ENCODE results near the gene ZNF324B.
"Not testable (repeated sequence)": the region's sequence is repeated elsewhere in the genome, so short reads cannot be mapped to it uniquely, and the experiment has no call there.

ZNF324B gene

DNA sequence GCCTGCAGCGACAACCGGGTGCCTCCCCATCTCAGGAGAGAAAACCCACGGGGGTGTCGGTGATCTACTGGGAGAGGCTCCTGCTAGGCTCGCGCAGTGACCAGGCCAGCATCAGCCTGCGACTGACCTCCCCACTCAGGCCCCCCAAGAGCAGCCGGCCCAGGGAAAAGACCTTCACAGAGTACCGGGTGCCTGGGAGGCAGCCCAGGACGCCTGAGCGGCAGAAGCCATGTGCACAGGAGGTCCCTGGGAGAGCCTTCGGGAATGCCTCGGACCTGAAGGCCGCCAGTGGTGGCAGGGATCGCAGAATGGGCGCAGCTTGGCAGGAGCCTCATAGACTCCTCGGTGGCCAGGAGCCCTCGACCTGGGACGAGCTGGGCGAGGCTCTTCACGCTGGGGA, 3.9 kb downstream of the ZNF324B start:
- no peak for DNase-seq

DNA sequence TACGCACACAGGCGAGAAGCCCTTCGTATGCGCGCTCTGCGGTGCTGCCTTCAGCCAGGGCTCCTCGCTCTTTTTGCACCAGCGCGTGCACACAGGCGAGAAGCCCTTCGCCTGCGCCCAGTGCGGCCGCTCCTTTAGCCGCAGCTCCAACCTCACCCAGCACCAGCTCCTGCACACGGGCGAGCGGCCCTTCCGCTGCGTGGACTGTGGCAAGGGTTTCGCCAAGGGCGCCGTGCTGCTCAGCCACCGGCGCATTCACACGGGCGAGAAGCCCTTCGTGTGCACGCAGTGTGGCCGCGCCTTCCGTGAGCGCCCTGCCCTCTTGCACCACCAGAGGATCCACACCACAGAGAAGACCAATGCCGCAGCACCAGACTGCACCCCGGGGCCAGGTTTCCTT, 4.7 kb downstream of the ZNF324B start:
- DNase-seq, result no peak

DNA sequence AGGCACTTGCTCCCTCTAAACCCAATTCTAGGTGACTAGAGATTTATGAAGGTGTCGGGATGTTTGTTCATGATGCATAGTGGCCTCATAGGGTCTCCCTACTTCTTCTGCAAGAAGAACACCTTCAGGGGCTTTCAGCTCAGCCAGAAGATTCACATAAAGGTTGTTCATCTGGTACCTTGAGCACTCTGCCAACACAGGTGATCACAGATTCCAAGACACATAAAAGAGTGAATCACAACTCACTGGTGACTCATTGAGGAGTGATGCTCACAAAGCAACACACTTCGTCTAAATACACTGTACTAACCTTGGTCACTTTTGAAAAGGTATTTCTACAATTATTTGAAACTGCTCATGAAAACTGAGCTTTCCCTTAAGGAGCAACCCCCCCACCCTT, 8.6 kb downstream of the ZNF324B start:
- DNase-seq, result no peak

DNA sequence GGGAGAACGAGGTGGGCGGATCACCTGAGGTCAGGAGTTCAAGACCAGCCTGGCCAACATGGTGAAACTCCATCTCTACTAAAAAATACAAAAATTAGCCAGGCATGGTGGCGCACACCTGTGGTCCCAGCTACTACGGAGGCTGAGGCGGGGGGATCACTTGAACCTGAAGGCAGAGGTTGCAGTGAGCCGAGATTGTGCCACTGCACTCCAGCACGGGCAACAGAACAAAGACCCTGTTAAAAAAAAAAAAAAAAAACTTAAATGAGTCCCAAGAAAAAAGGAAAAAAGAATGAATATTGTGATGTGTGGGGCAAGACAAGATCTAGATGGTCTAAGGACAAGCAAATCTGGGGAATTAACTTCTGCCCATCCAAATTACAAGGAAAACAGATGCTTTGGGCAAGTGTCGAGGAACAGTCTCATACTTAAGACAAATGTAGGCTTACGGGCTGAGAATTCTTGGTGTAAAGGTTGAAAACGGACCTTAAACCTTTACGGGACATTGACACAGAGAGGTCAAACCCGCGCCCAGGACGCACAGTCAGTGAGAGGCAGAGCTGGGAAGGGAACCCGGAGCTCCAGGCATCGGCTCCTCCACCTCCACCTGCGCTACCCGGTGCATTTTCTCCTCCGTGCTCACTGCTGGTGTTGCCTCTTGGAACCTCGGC, 14.8 kb downstream of the ZNF324B start:
- no peak for DNase-seq

DNA sequence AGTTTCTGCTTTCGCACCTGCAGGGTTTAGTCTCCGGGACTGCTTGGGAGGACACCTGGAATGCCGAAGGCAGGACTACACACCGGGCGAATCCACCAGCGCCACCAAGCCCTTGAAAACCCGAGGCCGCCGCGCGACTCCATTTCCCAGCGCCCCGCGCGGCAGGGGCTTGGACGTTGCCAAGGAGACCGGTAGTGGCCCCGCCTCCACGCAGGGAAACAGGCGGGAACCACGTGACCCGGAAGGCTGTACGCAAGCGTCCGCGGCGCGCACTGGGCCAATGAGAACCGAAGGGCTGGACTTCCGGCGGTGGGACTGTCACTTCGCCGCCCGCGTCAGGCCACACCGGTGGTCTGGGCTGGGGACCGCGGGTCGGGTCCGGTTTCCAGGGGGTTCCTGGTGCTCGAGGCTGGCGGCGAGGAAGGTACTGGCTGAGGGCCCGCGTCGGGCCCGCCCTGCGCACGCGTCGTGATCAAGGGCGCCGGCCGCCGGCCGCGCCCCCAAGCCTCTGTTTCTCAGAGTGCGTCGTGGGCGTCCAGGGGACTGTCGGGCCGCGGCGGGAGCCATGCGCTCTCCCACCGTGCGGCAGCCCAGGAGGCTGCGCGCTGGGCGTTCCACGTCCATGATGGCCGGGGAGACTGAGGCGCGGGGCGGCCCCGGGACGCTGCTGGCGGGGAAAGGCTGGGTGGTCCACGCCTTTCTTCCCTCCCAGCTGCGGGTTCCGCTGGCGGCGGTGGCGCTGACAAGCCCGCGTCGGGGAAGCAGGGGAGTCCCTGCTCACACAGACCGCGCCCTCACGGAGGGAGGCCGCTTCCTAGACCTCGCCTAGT, 15.6 kb downstream of the ZNF324B start, which contains the start of gene ZNF324:
Gene ZNF324, plus strand, starts transcription at position 321 of the 830 bp plus-strand sequence. CDS start 2,106 bp downstream, outside the sequence.
- DNase-seq, result peak; percentile 96 to 97

DNA sequence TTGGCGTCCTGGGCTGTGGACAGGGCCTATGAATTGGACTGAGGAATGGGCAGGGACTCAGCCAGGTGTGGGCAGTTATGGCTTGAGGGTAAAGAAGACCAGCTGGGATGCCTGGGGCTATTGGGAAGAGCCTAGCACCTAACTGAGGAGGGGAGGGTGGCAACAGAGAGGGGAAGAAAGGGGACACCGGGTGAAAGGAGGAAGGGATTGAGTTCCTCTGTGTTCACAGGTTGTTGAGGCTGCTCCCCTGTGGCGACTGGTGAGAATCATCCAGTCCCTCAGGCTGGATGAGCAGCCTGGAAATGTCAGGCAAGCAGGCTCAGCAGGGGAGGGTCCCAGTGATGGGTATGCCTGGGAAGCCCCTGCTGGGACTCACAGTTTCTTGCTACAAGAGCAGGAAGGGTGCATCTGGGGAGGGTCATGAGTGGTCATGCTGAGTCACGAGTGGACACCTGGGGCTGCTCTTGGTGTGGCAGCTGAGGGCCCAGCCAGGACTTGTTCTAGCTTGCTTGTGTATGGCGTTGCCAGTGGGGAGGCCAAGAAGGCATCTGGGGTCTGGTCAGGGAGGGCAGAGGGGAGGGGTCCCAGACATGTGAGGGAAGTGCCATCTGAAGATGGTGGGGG, 16.9 kb downstream of the ZNF324B start:
- no peak for DNase-seq

DNA sequence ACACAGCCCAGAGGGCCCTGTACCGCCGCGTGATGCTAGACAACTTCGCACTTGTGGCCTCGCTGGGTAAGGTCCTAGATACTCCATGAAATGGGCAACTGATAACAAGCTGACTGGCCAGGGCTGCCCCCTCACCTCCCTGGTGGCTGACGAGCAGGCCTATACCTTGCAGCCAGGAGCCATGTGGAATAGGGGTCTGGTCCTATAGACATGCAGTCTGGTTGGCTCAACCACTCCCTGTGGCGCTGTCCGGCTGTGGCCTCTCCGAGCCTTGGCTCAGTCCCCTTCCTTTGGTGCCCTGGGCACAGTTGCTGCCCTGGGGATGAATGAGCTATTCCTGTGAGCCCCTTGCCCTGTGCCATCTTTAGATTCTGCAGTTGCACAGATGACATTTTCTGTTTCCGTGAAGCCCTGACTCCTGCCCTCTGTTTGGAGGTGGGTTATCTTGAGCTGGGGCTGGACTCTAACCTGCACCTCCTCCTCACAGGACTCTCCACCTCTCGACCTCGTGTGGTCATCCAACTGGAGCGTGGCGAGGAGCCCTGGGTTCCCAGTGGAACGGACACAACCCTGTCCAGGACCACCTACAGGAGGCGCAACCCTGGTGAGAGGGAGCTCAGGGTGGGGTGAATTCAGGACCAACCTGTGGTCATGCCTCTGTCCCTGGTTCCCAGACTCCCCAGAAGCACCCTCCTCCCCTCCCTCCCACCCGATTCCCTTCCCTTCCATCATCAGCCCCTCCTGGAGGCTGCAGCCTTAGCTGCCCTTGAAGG, 18.0 kb downstream of the ZNF324B start:
- no peak for DNase-seq

DNA sequence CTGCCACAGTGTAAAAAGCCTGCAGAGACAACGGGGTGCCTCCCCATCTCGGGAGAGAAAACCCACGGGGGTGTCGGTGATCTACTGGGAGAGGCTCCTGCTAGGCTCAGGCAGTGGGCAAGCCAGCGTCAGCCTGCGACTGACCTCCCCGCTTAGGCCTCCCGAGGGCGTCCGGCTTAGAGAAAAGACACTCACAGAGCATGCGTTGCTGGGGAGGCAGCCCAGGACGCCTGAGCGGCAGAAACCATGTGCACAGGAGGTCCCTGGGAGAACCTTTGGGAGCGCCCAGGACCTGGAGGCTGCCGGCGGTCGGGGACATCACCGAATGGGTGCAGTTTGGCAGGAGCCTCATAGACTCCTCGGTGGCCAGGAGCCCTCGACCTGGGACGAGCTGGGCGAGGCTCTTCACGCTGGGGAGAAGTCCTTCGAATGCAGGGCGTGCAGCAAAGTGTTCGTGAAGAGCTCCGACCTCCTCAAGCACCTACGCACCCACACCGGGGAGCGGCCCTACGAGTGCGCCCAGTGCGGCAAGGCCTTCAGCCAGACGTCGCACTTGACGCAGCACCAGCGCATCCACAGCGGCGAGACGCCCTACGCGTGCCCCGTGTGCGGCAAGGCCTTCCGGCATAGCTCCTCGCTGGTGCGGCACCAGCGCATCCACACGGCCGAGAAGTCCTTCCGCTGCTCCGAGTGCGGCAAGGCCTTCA, 19.6 kb downstream of the ZNF324B start:
- DNase-seq, result not testable (repeated sequence)

DNA sequence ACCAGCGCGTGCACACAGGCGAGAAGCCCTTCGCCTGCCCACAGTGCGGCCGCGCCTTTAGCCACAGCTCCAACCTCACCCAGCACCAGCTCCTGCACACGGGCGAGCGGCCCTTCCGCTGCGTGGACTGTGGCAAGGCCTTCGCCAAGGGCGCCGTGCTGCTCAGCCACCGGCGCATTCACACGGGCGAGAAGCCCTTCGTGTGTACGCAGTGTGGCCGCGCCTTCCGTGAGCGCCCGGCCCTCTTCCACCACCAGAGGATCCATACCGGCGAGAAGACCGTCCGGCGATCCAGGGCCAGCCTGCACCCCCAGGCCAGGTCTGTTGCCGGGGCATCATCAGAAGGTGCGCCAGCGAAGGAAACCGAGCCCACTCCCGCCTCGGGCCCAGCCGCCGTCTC, 20.3 kb downstream of the ZNF324B start:
- DNase-seq, result no peak

DNA sequence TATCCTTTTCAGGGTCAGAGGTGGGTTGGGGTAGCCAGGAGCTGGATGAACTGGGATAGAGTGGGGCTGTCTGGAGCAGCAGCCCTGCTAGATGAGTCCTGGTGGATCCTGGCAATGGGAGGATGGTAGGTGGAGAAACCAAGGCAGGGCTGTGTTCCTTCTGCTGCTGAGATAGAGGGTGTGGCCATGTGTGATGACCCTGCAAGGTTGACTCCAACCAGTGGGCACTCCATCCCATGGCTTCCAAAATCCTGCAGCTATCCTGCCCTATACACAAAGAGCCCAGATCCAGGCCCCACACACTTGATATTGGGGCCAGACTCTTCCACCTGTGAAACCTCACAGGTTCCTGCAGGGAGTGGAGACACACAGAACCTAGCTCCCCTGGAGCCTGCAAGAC, 22.4 kb downstream of the ZNF324B start:
- no peak for DNase-seq

DNA sequence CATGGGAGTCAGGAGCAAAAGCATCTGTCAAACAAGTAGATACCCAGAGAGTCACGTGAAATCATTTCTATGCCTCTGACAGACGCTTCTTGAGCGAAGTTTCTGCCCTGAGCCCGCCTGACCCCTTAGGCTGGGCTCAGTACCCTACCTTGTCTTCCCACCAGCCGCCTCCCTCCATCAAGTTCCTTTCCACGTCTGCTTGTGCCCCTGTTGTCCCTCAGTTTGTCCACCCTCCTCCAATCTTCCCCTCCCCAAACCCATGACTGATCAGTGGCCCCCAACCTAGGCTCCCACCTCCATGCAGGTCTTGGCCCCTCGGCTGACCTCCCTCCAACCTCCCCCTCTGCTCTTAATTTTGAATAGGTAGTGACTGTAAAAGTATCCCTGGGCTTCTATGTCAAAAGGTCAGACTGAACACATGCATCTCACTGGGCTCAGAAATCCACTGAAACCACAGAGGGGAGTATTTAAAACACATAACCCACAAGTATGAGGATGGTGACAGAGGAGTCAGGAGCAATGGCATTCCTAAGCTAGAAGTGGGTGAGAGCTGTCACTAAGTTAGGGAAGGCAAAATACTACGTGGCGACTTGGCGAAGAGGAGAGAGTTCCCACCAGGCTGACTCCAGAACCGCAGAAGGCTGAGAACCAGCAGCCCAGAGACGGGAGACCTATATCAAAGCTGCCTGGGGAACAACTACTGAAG, 23.0 kb downstream of the ZNF324B start:
- DNase-seq, result no peak

DNA sequence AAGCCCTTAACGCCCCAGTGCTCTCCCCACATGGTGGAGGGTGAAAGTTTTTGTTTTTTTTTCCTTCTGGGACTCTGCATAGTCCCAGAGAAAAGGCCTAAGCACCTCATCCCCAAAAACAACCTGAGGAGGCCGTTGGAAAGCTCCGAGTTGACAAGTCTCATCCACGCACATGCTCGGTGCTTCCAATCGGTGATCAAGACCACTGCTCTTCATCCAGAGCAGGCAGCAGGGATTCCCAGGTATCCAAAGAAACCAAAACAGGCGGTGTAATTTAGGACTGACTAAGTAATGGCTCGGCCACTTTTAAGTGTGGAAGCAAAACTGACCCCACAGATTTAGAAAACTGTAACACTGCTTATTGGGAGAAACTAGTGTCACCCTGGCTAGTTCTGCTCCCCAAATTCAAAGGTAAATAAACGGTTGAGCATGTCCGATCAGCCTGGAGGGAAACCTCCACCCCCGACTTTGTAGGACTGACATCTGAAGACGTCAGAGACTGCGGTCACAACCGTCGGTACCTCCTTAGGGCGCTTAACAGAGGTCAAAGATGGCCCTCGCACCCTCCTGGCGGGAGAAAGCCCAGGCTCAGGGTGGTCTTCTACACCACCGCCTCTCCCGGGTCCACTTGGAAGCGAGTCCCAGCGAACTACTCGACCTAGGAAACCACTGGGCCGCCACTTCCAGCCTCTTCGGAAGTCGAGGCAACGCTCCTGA, 23.7 kb downstream of the ZNF324B start:
- DNase-seq, result no peak

DNA sequence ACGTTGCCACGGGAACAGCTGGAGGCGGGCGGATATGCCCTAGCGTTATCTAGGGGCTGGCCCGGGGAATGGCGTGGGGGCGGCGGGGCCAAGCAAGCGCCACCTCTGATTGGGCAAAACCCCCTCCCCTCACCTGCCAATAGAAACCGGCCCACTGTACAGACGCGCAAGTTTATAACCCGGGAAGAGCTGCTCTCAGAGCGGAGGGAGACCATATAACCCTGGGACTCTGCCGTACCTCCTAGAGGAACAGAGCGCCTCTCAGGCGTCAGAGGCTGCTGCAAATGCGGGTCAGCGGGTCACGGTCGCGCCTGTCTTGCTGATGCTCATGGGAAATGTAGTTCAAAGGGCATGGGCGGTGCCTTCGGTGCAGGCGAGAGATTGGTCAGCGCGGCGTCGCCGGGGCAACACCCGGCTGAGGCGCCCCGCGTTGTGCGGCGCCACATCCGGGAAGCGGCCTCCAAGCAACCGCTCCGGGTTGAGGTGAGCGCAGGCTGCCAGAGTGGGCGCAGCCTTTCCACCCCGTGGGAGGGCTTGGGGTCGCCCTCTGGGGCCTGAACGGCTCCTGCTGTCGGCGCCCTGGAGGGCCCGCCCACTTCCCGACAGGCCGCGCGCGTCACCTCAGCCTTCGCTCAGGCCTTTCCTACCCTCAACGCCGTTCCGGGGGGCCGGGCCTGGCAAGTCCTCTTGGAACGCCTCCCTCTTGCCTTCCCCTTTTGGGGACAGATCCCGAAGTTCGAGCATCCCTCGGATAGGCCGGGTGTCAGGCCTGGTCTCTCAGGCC, 24.5 kb downstream of the ZNF324B start, which contains the start of gene ZNF446:
Gene ZNF446, plus strand, starts transcription at position 639 of the 784 bp plus-strand sequence. CDS start 867 bp downstream, outside the sequence.
- DNase-seq, result peak; percentile 92 to 93

DNA sequence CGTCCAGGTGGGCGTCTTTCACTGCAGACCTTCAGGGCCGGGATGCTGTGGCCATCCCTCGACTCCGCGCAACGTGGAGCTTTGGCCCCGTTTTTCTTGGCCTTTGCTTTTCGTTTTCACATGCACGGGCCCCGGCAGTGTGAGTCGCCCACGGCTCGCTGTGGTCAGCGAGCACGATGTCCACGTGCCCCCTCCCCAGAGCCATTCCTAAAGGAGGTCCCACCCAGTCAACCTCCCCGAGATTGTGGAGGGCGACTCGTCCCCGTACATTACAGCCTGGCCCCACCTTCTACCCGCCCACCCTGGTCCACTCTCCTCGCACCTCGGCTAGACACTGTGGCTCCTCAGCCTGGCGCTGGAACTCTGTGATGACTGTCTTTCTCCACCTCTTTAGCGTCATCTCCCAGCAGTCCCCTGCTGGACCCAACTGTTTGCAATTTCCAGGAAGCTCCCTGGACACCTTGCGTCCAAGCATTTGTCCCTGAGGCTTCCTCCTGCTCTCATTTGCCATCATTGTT, 25.1 kb downstream of the ZNF324B start:
- no peak for DNase-seq

DNA sequence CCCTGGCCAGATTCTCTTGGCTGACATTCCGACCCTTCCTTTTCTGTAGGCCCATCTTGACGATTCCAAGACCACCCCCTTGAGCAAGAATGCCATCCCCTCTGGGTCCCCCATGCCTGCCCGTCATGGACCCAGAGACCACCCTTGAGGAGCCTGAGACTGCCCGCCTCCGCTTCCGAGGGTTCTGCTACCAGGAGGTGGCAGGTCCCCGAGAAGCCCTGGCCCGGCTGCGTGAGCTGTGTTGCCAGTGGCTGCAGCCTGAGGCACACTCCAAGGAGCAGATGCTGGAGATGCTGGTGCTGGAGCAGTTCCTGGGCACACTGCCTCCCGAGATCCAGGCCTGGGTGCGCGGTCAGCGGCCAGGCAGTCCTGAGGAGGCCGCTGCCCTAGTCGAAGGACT, 25.7 kb downstream of the ZNF324B start:
- no peak for DNase-seq

DNA sequence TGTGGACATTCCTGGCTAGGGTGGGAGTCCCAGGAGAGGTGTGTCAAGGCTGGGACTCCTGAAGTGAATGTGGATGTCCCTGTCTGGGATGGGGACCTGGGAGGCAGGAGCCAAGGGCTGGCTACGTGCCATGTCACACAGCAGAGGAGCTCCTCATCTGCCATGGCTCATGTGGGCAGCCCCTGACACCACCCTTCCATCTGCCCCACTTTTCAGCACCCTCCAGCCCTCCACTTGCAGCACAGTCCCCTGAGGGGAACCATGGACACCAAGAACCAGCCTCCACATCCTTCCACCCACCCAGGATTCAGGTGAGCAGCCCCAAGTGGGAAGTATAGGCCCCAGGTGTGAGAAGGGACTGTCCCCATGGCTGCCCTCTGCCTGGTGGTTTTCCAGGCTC, 26.4 kb downstream of the ZNF324B start:
- no peak for DNase-seq

DNA sequence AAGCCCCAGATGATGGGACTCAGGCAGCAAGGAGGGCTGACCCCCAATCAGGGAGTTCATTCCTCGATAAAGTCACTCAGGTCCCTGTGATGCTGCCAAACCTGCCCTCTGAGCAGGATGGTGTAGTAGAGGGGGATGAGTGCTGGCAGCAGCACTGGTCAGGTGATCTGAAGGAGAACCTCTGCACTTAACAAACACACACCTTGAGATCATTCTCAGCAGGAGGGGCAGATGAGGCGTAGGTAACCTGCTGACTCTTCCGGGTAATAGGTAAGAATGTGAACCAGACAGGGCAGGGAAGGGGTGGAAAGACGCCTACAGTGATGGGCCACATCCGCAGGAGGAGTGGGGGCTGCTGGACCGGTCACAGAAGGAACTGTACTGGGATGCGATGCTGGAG, 27.9 kb downstream of the ZNF324B start:
- DNase-seq, result no peak

DNA sequence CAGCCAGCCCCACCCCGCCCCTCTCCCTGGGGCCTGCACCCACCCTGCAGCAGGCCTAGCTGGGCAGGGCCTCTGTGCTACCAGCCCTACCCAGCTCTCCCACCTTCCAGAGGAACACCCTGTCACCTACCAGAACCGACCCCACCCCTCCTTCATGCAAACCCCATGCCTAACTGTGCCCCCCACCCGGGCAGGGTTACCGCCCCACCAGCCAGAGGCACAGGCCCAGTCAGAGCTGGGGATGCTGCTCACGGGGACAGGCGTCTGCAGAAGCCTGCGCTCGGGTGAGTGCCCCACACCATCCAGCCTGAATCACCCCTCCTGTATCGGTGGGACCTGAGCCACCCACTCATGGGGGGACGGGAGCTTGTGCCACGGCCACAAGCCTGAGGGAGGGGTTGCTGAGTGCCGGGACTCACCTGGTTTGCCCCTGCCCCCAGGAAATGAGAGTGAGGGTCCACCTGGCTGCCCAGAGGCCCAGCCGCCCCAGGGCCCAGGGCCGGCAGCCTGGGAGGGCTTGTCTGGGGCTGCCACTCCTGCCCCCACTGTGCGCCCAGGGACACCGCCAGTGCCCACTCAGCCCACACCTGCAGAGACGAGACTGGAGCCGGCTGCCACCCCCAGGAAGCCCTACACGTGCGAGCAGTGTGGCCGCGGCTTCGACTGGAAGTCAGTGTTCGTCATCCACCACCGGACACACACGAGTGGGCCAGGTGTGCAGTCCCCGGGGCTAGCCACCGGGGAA, 28.5 kb downstream of the ZNF324B start:
- DNase-seq, result no peak

DNA sequence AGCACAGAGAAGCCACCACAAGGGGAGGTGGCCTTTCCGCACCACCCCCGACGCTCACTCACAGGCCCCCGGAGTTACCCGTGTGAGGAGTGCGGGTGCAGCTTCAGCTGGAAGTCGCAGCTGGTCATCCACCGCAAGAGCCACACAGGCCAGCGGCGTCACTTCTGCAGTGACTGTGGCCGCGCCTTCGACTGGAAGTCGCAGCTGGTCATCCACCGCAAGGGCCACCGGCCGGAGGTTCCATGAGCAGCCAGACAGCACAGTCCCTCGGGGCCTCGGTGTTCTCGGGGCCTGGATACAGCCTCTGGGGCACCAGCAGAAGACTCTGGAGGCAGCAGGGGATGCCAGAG, 29.0 kb downstream of the ZNF324B start:
- no peak for DNase-seq

Data from activated CD4-positive, alpha-beta T cell treated with anti-CD3 and anti-CD28 coated beads, Interleukin-2, amount 50 U/mL, for 4 hours (primary cell).